ENCODE data around the gene NELFB.

Gene NELFB

DNA sequence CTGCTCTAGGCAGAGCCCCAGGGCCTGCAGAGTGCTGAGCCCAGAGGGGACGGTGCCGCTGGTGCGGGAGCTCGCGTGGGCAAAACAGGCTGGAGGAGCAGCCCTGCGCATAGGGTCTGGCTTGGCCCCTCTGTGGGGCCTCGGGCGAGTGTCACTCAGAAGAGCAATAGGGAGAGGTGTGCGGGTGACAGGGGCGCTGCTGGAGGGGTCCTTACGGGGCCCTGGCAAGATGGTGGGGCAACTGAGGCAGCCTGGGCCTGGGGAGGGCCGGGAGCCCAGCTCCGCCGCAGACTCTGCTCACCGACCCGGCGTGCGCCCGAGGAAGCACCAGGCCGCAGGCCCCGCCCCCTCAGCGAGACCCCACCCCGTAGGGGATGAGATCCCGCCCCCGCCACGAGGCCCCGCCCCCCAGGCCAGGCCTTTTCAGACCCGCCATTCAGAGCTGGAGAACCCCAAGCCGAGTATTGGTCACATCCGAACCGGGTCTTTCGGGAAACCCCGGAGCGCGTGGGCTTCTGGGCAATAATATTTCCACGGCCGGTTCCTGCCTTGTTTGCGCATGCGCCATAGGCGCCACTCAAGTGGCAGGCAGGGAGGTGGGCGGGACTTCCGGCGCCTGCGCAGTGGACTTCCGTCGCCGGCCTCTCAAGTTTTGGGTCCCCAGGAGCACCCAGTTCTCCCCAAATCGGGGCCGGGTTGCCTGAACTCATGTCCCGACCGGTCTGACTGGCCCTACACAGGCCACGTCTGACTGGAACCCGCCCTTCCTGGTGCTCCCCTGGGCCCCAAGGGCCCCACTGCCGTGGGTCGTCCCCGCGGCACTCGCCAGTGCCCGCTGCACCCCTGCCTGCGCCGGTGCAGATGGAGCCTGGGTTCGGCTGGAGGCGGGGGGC, 31.8 kb upstream of the NELFB start:
- DNase-seq, result peak; percentile 97

DNA sequence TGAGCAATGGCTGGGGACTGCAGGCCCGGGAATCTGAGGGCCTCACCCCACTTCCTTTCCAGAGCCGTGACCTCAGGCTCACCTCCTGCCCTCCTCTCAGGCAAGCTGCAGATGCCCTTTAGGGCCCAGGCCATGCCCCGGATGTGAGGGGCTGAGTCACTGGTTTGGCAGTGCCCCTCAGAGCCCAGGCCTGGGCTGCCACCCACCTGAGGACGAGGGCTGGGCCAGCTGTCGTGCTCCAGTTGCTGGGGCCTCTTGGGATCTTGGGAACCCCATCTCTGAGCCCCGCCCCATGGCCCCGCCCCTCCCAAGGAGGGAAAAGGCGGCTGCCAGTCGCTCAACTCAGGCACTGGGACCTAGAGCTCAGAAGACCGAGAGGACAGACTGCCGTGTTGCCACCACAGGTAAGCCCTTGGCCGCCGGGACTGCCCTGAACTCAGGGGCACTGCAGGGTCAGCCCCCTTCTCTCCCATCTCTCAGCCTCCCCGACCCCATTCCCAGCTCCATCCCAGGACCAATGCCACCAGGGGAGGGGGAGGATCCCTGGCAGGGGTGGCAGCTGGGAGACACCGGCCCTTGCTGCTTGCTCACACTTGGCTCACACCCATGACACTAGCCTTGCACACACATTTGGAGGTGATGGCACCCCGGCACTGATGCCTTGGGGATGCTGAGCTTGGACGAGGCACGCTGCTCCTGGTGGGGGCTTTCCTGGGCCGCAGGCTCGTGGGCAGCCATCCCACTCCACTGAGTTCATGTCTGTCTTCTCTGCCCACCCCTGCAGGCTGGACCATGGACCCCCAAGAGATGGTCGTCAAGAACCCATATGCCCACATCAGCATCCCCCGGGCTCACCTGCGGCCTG, 30.1 kb upstream of the NELFB start, which contains the start of gene CYSRT1:
Gene CYSRT1, plus strand, starts transcription at position 345 of the 865 bp plus-strand sequence. Its CDS starts 448 bp downstream, at position 793.
- no peak for DNase-seq

DNA sequence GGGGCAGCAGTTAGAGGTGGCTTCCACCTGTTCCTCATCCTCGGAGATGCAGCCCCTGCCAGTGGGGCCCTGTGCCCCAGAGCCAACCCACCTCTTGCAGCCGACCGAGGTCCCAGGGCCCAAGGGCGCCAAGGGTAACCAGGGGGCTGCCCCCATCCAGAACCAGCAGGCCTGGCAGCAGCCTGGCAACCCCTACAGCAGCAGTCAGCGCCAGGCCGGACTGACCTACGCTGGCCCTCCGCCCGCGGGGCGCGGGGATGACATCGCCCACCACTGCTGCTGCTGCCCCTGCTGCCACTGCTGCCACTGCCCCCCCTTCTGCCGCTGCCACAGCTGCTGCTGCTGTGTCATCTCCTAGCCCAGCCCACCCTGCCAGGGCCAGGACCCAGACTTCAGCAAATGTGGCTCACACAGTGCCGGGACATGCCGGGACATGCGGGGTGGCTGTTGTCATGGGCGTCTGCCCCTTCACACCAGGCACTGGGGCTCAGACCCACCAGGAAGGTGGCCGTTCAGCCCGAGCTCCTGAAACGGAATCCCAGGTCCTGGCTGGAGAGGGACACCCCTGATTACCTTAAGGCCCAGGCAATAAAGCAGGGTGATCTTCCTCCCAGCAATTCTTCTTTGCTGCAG, 29.3 kb upstream of the NELFB start:
- no peak for DNase-seq

DNA sequence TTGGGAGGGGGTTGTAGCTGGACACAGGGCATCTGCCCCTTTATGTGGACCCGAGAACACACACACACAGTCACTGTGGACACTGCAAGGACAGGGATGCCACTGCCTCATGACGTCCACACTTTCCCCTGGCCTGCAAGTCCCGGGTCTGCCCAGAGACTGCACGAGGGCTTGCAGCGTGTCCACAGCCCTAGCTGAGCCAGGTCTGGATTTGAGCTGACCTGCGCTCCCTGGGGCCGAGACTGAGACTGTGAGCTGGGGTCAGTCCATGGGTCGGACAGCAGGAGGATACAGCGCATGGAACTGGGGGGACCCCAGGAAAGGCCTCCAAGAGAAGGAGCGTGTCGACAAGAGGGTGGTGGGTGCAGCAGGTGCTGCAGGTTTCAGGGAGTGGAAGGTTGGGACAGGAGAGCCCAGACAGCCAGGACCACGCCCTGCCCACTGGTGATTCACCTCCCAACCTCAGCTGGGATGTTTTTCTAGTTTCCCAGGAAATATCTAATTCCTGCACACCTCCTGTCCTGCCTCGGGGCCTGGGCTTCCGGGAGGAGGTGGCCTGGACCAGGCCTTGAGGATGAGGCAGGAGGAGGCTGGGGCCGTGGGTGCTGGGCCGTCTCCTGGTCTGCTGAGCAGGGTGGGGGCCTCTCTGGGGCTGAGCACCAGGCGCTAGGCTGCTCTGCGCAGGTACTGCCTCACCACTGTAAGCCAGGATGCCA, 28.6 kb upstream of the NELFB start:
- DNase-seq, result no peak

DNA sequence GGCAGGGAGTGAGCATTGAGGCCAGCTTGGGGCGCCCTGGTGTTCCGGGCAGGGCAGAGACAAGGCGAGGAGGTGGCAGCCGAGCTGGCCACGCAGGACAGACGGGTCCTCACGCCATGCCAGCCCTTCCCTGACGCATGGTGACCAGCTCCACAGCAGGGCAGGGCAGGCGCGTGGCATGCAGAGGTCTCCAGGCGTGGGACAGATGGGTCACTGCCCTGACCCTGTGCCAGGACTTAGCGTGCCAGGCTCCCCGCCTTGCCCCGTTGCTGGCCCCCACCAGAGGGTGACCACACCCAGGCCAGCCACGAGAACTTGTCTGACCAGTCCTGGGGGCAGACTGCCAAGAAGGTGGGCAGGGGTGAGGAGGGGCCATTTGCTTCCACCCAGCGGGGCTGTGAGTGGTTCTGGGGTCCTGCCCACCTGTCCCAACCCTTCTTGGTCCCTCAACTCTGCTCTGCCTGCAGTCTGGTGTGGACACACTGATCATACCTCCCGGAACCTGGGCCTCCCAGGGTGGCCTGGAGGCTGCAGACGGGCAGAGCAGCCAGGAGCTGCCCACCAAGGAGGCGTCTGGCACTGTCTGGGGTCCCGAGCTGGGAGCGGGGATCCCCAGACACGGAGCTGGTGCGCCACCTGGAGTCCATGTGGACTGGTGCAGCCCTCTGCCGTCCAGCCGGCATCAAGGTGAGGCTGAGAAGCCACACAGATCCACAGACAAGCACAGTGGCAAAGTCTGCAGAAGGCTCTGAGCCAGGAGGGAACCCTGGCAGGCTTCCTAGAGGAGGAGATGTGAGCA, 27.9 kb upstream of the NELFB start, which contains the start of gene RNF224:
Gene RNF224, plus strand, starts transcription at position 449 of the 799 bp plus-strand sequence. CDS start 834 bp downstream, outside the sequence.
- DNase-seq, result peak; percentile 79

DNA sequence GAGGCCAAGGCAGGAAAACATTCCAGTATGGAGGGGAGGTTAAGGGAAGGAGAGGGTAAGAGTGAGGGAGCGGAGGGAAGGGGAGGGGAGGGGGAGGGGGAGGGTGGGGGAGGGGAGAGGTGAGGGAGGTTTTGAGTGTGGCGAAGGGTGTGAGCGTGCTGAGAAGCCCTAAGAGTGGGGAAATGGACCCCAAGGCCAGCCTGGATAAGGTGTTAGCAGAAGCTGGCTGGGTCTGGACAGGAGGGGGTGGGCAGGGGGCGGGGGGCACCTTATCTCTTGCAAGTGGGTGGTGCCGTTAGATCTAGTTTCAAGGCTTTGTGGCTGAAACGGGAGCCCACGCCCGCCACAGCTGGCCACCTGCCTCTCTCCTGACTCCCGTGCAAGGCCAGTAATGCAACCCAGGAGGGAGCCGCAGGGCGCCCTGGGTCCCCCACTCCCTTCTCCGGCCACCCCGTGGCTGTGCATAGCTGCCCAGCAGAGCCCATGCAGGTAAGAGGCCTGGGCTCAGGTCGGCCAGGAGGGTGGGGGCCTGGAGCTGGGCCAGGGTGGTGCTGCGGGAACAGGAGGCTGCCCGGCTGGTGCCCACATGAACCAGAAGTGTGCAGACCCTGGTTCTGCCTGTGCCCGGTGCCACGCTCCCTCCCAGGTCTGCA, 27.1 kb upstream of the NELFB start:
- DNase-seq, result no peak

DNA sequence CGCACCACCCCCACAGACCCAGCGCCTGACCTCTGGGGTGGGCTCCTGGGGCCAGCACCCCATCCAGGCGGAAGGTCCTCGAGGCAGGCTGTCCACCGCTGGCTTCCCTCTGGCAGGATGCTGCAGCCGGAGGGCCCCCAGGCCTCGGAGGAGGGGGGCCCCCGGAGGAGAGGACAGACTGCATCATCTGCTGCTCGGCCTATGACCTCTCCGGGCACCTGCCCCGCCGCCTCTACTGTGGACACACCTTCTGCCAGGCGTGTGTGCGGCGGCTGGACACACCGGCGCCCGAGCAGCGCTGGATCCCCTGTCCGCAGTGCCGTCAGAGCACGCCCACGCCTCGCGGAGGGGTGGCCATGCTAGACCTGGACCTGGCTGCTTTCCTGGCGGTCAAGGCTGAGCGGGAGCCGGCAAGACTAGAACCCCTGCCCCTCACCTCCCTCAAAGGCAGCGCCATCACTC, 26.6 kb upstream of the NELFB start:
- no peak for DNase-seq

DNA sequence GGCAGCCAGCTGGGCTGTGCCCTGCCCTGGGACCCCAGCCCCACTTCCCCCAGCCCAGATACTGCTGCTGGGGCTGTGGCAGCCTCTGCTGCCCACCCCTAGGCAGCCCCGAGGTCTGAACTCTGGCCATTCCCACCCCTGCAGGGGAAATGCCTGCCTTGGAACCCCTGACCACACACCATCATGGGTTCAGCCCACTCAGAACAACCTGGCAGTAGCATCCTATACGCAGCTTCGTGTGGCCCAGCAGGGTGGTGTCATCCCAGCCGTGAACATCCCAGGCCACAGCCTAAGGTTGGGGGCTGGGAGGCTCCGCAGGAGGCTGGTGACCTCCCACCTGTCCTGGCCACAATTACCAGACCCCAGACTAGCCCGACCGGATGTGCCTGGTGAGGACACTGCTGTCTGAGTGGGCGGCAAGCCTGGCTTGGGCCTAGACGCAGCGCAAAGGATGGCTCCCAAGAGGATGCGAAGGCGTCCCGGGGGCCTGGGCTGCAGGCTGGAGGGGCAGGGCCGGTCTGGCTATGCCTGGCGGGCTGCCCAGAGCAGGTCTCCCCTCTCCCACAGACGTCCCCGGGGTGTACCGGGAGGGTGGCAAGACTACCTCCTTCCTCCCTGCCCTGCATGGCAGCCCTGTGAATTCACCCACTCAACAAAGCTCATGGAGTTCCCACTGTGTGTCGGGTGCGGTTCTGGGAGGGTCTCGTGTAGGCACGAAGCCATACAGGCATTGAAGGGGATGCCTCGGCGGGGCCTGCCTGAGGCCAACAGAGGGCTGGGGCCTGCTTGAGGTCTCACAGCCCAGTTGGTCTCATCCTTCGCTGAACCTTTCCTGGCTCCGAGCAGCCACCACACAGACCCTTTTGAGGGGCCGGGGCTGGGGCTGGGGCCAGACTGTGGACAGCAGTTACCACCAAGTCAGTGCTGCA, 25.9 kb upstream of the NELFB start:
- DNase-seq, result no peak

DNA sequence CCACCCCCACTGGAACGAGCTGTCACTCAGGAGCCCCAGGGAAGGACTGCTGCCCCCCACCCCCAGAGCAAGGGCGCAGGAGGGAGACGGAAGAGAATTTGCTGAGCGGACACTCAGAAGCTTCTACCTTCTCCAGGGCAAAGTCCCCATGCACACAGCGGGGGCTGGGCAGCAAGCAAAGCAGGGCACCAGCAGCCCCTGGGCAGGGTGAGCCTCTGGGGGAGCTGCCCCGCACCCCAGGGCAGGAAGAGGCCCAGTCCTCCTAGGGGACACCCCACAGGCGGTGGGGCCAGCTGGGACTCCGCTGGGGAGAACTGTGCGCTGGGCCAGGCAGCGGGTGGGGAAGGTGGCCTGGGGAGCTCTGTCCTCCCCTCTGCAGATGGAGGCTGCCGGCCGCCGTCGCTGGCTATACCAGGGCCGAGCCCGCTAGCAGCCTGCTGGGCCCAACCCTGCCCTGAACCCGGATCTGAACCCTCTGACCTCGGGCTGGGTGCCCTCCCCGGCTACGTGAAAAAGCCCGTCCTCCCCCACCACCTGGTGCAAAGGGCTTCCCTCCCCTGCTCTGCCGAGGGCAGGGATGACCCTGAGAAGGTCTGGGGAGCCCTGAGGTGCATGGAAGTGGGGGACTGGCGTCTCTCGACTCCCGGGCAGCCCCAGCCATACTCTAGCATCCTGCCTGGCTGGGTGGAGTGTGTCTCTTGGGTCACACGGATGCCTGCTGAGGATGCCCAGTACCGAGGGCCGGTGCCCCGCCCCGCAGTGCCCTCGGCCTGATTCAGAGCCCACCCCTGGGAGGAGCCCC, 25.0 kb upstream of the NELFB start:
- no peak for DNase-seq

DNA sequence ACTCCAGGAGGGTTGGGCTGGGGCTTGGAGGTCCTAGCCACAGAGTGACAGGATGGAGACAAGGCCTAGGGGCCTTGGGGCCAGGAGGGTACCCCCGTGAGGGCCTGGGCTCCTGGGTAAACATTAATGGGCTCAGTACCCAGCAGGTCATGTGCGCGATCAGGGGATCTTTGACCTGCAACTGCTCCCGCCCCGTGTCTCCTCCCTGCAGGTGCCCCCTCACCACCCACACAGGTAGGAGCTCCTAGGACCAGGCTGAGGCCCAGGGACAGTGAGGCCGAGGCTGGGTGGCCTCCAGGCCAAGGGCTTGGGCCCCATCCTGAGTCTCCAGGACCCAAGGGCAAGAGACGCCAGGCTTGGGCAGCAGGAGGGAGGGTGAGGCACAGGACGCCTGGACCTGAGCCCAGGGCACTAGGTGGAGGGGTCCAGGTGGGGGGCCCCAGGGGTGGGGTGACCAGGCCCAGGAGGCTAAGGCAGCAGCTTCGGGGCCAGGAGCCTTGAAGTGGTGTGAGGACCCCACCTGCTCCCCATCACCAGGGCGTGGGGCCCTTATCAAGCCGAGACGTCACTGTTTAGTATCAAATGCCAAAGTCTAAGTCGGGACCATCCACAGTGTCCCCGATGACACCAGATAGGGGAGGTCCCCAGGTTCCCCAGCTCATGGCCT, 24.3 kb upstream of the NELFB start, which contains the start of gene SLC34A3:
Gene SLC34A3, plus strand, starts transcription at position 197 of the 667 bp plus-strand sequence. CDS start 802 bp downstream, outside the sequence.
- DNase-seq, result no peak

DNA sequence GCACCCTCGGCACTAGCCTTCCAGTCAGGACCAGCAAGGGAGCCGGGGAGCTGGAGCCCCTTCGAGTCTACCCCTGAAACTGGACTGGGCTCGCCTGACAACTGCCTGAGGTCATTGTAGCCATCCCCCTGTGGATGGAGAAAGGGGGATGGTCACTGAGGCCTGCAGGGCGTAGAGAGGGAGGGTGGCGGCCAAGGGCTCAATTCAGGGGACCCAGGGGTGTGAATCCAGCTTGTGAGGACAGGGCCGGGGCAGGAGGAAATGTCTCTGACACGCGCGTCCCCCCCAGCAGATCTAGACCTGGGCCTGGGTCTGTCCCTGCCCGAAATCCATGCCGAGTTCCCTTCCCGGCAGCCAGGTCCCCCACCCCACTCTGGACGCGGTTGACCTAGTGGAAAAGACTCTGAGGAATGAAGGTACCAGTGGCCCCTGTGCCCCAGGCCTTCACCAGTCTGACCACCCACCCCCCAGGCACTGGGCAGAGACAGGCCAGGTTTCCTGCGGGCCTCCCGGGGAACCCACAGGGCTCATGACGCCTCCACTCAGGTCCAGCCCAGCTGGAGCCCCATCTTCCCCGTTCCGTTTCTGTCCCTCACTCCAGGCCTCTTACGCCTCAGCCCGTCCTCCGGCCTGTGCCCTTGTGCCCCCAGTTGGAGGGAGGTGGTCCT, 23.6 kb upstream of the NELFB start:
- DNase-seq, result no peak

DNA sequence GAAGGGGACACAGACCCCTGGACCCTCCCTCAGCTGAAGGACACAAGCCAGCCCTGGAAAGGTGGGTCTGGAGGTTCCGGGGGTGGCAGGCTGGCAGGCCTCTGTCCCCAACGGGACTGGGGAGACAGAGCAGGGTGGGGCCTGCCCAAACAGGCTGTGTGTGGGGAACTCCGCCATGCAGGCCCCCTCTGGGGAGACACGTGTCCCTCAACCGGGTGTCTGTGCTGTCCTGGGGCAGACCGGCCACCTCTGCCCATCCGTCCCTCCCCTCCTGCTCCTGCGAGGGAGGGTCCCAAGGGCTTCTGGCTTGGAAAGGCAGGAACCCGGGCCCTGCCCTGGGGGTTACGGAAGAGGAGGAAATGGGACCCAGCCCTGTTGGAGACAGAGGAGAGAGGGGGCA, 23.0 kb upstream of the NELFB start:
- DNase-seq, result no peak

DNA sequence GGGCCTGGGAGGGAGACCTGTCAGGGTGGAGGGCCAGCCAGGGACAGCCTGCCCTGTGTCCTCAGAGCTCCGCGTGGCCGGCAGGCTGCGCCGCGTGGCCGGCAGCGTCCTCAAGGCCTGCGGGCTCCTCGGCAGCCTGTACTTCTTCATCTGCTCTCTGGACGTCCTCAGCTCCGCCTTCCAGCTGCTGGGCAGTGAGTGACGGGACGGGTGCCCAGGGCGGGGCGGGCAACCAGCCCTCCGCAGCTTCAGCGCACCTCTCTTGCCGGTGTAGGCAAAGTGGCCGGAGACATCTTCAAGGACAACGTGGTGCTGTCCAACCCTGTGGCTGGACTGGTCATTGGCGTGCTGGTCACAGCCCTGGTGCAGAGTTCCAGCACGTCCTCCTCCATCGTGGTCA, 22.6 kb upstream of the NELFB start:
- no peak for DNase-seq

DNA sequence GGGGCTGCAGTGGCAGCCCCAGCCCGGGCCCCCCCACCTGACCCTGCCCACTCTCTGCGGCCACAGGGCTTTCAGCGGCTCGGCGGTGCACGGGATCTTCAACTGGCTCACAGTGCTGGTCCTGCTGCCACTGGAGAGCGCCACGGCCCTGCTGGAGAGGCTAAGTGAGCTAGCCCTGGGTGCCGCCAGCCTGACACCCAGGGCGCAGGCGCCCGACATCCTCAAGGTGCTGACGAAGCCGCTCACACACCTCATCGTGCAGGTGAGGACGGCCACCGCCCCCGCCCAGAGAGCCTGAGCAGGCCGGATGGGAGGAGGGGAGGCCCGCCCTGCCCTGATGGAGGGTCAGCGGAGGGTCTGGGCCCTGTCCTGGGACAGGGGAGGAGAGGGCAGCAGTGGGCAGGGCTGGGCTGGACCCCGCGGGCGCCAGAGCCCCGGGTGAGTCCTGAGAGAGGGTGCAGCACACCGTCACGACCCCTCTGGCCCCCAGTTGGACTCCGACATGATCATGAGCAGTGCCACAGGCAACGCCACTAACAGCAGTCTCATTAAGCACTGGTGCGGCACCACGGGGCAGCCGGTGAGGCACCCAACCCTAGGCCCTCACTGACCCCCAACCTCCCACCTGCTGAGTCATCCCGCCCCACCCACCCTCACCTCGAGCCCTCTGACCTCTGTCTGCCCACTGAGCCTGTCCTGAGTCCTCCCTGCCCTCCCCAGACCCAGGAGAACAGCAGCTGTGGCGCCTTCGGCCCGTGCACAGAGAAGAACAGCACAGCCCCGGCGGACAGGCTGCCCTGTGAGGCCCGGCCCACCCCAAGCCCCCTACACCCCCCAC, 21.8 kb upstream of the NELFB start:
- DNase-seq, result no peak

DNA sequence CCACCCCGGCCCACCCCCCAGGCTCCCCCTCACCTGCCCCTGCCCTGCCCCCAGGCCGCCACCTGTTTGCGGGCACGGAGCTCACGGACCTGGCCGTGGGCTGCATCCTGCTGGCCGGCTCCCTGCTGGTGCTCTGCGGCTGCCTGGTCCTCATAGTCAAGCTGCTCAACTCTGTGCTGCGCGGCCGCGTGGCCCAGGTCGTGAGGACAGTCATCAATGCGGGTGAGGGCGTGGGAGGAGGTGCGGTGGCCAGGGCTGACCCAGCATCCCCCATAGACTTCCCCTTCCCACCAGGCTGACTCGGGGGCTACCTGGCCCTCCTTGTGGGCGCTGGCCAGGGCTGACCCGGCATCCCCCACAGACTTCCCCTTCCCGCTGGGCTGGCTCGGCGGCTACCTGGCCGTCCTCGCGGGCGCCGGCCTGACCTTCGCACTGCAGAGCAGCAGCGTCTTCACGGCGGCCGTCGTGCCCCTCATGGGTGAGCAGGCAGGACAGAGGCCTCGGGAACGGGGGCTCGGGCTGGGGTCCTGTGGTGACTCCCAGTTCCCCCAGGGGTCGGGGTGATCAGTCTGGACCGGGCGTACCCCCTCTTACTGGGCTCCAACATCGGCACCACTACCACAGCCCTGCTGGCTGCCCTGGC, 21.0 kb upstream of the NELFB start:
- no peak for DNase-seq
